ENCODE results near the gene ANKRD13C. TPM values are rescaled to one million over a fixed set of nuclear protein-coding genes. Genes with fewer than 3 reads are reported as not detected.

Gene ANKRD13C
- total RNA-seq, 1 experiment from 2014 or later = 14.4 TPM

DNA sequence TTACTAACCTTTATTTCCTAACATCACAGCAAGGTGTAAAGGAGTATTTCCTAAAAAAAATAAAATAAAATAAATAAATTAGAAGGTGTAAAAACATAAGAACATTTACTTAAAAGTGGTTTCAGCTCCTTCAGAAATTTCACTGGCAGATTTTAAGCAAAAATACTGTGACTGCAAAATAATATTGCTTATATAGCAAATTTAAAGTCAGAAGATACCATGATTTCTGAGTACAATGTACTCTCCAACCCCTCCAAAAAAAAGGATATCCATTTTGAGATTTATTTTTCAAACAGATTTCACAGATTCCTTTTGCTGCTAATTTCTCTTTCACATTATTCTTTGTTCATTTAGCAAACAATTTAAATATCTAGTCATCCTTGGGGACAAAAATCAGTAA is 18.5 kb downstream of the ANKRD13C start:
- Mint-ChIP-seq H3K27ac (ENCODE audit: unreplicated experiment) (no peak overlapping the region), H3K4me1 (ENCODE audit: low read depth, unreplicated experiment) (peaks cover 7% of the 10 kb centered on the region), H3K27me3 (ENCODE audit: insufficient read depth, unreplicated experiment) (no peaks in the 10 kb centered on the region), H3K4me3 (ENCODE audit: unreplicated experiment) (no peak overlapping the region), H3K9me3 (ENCODE audit: unreplicated experiment) (no peaks in the 10 kb centered on the region), H3K36me3 (ENCODE audit: insufficient read depth, unreplicated experiment) (peaks cover 9% of the 10 kb centered on the region)
- no peaks in the 10 kb centered on the region for H3K27me3 ChIP-seq (replicated peaks; ENCODE audit: control insufficient read depth, insufficient read depth, low read length)
- H3K9me3 ChIP-seq = no peaks in the 10 kb centered on the region
- no peak for DNase-seq
- intact Hi-C loops (cut with micrococcal nuclease; ENCODE audit: unreplicated experiment) = no loop called here
- no peak overlapping the region for H3K4me3 ChIP-seq (ENCODE audit: low read depth, low read length)
- H3K36me3 ChIP-seq (ENCODE audit: control insufficient read depth, insufficient read depth, low read length) = no peaks in the 10 kb centered on the region
- H3K4me1 ChIP-seq = peaks cover 7% of the 10 kb centered on the region
- no TSS peak for BruUV-seq (replicated peaks)
- ChIA-PET POLR2A (no interaction called here), CTCF (no interaction called here)
- TF ChIP-seq, protein P1, sequence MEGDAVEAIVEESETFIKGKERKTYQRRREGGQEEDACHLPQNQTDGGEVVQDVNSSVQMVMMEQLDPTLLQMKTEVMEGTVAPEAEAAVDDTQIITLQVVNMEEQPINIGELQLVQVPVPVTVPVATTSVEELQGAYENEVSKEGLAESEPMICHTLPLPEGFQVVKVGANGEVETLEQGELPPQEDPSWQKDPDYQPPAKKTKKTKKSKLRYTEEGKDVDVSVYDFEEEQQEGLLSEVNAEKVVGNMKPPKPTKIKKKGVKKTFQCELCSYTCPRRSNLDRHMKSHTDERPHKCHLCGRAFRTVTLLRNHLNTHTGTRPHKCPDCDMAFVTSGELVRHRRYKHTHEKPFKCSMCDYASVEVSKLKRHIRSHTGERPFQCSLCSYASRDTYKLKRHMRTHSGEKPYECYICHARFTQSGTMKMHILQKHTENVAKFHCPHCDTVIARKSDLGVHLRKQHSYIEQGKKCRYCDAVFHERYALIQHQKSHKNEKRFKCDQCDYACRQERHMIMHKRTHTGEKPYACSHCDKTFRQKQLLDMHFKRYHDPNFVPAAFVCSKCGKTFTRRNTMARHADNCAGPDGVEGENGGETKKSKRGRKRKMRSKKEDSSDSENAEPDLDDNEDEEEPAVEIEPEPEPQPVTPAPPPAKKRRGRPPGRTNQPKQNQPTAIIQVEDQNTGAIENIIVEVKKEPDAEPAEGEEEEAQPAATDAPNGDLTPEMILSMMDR (IDR thresholded peaks at IDR 0.05; ENCODE audit: insufficient read depth in 1 of 2, low read depth in 1 of 2, low read length in 1 of 2, severe bottlenecking in 1 of 2, unreplicated experiment in 1 of 2) = no peak

DNA sequence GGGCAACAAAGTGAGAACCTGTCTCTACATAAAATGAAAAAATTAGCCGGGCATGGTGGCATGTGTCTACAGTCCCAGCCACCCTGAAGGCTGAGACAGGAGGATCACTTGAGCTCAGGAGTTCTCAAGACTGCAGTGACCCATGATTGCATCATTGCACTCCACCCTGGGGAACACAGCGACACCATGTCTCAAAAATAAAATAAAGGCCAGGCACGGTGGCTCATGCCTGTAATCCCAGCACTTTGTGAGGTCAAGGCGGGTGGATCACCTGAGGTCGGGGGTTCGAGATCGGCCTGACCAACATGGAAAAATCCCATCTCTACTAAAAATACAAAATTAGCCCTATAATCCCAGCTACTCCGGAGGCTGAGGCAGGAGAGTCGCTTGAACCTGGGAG is 20.1 kb downstream of the ANKRD13C start:
- ChIA-PET CTCF (no interaction called here), POLR2A (no interaction called here)
- BruUV-seq (replicated peaks) = no TSS peak
- Mint-ChIP-seq H3K4me1 (ENCODE audit: low read depth, unreplicated experiment) (peaks cover 7% of the 10 kb centered on the region), H3K4me3 (ENCODE audit: unreplicated experiment) (no peak overlapping the region), H3K36me3 (ENCODE audit: insufficient read depth, unreplicated experiment) (peaks cover 9% of the 10 kb centered on the region), H3K27me3 (ENCODE audit: insufficient read depth, unreplicated experiment) (no peaks in the 10 kb centered on the region), H3K9me3 (ENCODE audit: unreplicated experiment) (no peaks in the 10 kb centered on the region), H3K27ac (ENCODE audit: unreplicated experiment) (no peak overlapping the region)
- TF ChIP-seq, protein P1 (IDR thresholded peaks at IDR 0.05; ENCODE audit: insufficient read depth in 1 of 2, low read depth in 1 of 2, low read length in 1 of 2, severe bottlenecking in 1 of 2, unreplicated experiment in 1 of 2) = no peak
- no peak overlapping the region for H3K4me3 ChIP-seq (ENCODE audit: low read depth, low read length)
- no peaks in the 10 kb centered on the region for H3K9me3 ChIP-seq
- DNase-seq = no peak
- intact Hi-C loops (cut with micrococcal nuclease; ENCODE audit: unreplicated experiment) = no loop called here
- no peaks in the 10 kb centered on the region for H3K27me3 ChIP-seq (replicated peaks; ENCODE audit: control insufficient read depth, insufficient read depth, low read length)
- H3K4me1 ChIP-seq = peaks cover 7% of the 10 kb centered on the region
- no peaks in the 10 kb centered on the region for H3K36me3 ChIP-seq (ENCODE audit: control insufficient read depth, insufficient read depth, low read length)

DNA sequence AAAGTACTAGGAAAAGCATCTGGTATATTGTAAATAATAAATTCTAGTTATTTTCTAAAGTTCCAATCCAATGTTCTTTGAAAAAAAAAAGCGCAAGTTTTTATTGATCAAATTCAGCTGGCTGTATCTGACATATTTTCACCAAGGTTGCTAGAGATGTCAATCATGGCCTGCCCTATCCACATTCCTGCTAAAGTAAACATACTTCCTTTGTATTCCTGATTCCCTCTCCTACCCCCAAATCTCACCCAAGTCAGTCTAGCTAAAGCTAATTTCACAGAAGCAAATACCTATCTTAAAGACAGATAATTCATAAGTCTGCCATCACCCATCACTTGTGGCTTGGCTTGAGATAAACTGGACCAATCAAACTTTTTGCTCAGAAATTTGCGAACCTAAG is 21.3 kb downstream of the ANKRD13C start:
- TF ChIP-seq, protein P1 (IDR thresholded peaks at IDR 0.05; ENCODE audit: insufficient read depth in 1 of 2, low read depth in 1 of 2, low read length in 1 of 2, severe bottlenecking in 1 of 2, unreplicated experiment in 1 of 2) = no peak
- Mint-ChIP-seq H3K27ac (ENCODE audit: unreplicated experiment) (no peak overlapping the region), H3K27me3 (ENCODE audit: insufficient read depth, unreplicated experiment) (no peaks in the 10 kb centered on the region), H3K4me3 (ENCODE audit: unreplicated experiment) (no peak overlapping the region), H3K9me3 (ENCODE audit: unreplicated experiment) (no peaks in the 10 kb centered on the region), H3K4me1 (ENCODE audit: low read depth, unreplicated experiment) (peaks cover 7% of the 10 kb centered on the region), H3K36me3 (ENCODE audit: insufficient read depth, unreplicated experiment) (peaks cover 9% of the 10 kb centered on the region)
- Histone ChIP-seq H3K9me3 (no peaks in the 10 kb centered on the region), H3K4me1 (peaks cover 7% of the 10 kb centered on the region), H3K4me3 (ENCODE audit: low read depth, low read length) (no peak overlapping the region), H3K27me3 (replicated peaks; ENCODE audit: control insufficient read depth, insufficient read depth, low read length) (no peaks in the 10 kb centered on the region), H3K36me3 (ENCODE audit: control insufficient read depth, insufficient read depth, low read length) (no peaks in the 10 kb centered on the region)
- ChIA-PET CTCF (no interaction called here), POLR2A (interaction anchor here (1.0 kb wide), 1 partner anchor 21 kb away, joined by 5 read pairs; the partner anchor contains the start of gene ANKRD13C)
- intact Hi-C loops (cut with micrococcal nuclease; ENCODE audit: unreplicated experiment) = no loop called here
- BruUV-seq (replicated peaks) = no TSS peak
- peak in 1 of 2 experiments; percentile 9 for DNase-seq

Measured in Caco-2 (cell line).